WERI-Rb-1 (cell line): ENCODE results near the gene PCED1A.

Experiments
- DNase-seq: peaks from one replicate; pipeline ENCODE4 v3.0.0-alpha.2; 2020
- H3K27ac ChIP-seq: fragments of 250-450 bp; sonication (Bioruptor Pico); 2 replicates; pipeline ENCODE4 v1.5.1; 2020; ENCODE audit warnings: mild to moderate bottlenecking, moderate library complexity
- H3K27me3 ChIP-seq: fragments of 250-450 bp; sonication (Bioruptor Pico); 2 replicates; pipeline ENCODE4 v1.5.1; 2021; ENCODE audit warnings: mild to moderate bottlenecking, low read depth, moderate library complexity; ENCODE audit not compliant: insufficient read depth, severe bottlenecking
- H3K36me3 ChIP-seq: fragments of 250-450 bp; sonication (Bioruptor Pico); 2 replicates; pipeline ENCODE4 v1.5.1; 2020; ENCODE audit warnings: mild to moderate bottlenecking, moderate library complexity
- H3K4me3 ChIP-seq: 2 replicates; pipeline ENCODE4 v1.5.1; 2011; ENCODE audit warnings: low read depth, mild to moderate bottlenecking, control low read depth, low read length
- H3K9me3 ChIP-seq: fragments of 250-450 bp; sonication (Bioruptor Pico); 2 replicates; pipeline ENCODE4 v1.5.1; 2021; ENCODE audit warnings: mild to moderate bottlenecking, moderate library complexity; ENCODE audit not compliant: severe bottlenecking
- CTCF ChIP-seq: IDR thresholded peaks from 2 replicates; pipeline ENCODE4 v1.5.1; 2011; ENCODE audit warnings: low read depth, mild to moderate bottlenecking, control low read depth, inconsistent platforms, low read length

The PCED1A gene

GRCh38 chr20:2874456-2874855 is 34.0 kb upstream of the PCED1A start:
- no peak for TF ChIP-seq CTCF
- Histone ChIP-seq H3K27me3 (no peaks in the 10 kb centered on the region), H3K36me3 (peaks cover 13% of the 10 kb centered on the region; the same call in 1 of the 2 replicates), H3K27ac (no peak overlapping the region), H3K4me3 (peak overlapping the region; percentile 70), H3K9me3 (no peaks in the 10 kb centered on the region)
- no peak for DNase-seq

- H3K36me3 ChIP-seq = peaks cover 13% of the 10 kb centered on the region; the same call in 1 of the 2 replicates
- TF ChIP-seq CTCF = no peak
- H3K4me3 ChIP-seq = peak overlapping the region; percentile 70
- peak overlapping the region; percentile 43 for H3K27ac ChIP-seq
- H3K27me3 ChIP-seq = no peaks in the 10 kb centered on the region
- DNase-seq = peak; percentile 53
- no peaks in the 10 kb centered on the region for H3K9me3 ChIP-seq
Observed at GRCh38 chr20:2873747-2874041, 33.2 kb upstream of the PCED1A start.

GRCh38 chr20:2873010-2873746 is 32.7 kb upstream of the PCED1A start, which contains the start of gene PTPRA:
TSS of gene PTPRA (plus strand) at chr20:2873481. CDS start at chr20:2964278, 90,797 bp downstream.
- TF ChIP-seq CTCF = no peak
- DNase-seq = peak; percentile 92

GRCh38 chr20:2872459-2873009 is 32.1 kb upstream of the PCED1A start:
- Histone ChIP-seq H3K4me3 (peak overlapping the region; percentile 75), H3K36me3 (peaks cover 10% of the 10 kb centered on the region; the same call in 1 of the 2 replicates), H3K9me3 (no peaks in the 10 kb centered on the region), H3K27ac (peak overlapping the region; percentile 72), H3K27me3 (no peaks in the 10 kb centered on the region)
- peak; percentile 46 for TF ChIP-seq CTCF
- DNase-seq = peak; percentile 70

More at GRCh38 chr20:2873010-2873746, 32.7 kb upstream of the PCED1A start, which contains the start of gene PTPRA:
- H3K36me3 ChIP-seq = peaks cover 13% of the 10 kb centered on the region; the same call in 1 of the 2 replicates
- H3K4me3 ChIP-seq = peak within 1 kb of the TSS; percentile 75
- peak within 1 kb of the TSS; percentile 72 for H3K27ac ChIP-seq
- no peaks in the 10 kb centered on the region for H3K9me3 ChIP-seq
- no peaks in the 10 kb centered on the region for H3K27me3 ChIP-seq

- no peak for TF ChIP-seq CTCF
- Histone ChIP-seq H3K27me3 (no peaks in the 10 kb centered on the region), H3K4me3 (peak overlapping the region; percentile 75), H3K27ac (no peak overlapping the region), H3K36me3 (peaks cover 3% of the 10 kb centered on the region; the same call in 1 of the 2 replicates), H3K9me3 (no peaks in the 10 kb centered on the region)
- no peak for DNase-seq
Observed at GRCh38 chr20:2871661-2872458, 31.4 kb upstream of the PCED1A start.
